GM18951 (cell line): ENCODE results near the gene SESN2.

Experiments used
- POLR2A ChIP-seq: IDR thresholded peaks from 4 replicates; pipeline ENCODE4 v1.6.1; 2011; ENCODE audit warnings: mild to moderate bottlenecking; ENCODE audit not compliant: insufficient read length, insufficient read depth; ENCODE audit errors: extremely low read depth
- in situ Hi-C: fragments of 300-500 bp; cut with MboI; formaldehyde crosslinking; loops from one replicate; pipeline ENCODE4 v1.12.0; 2022; ENCODE audit warnings: low sequenced_read_pairs, mixed read lengths, inconsistent platforms; ENCODE audit not compliant: unreplicated experiment

SESN2 gene

DNA sequence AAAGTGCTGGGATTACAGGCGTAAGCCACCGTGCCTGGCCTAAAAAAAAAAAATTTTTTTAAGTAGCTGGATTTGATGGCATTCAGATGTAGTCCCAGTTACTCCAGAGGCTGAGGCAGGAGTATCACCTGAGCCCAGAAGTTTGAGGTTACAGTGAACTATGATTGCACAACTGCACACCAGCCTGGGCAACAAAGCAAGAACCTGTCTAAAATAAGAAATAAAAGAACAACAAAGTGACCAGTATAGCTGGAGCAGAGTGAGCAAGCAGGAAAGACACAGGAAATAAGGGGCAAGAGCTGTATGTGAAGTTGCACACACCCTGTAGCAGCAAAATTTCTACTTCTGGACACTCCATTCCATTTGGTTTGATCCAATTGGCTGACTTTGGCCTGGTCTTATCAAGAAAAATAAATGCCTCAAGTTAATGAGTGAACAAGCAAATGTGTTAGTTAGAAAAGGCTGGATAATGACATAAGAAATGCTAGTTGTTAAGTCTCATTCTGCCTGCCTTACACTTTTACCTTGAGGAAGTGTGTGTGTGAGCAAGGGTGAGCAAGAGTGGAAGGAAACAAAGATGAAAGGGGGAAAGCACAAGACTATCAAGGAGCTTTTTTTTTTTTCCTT lies 15.5 kb upstream of the SESN2 start:
- no peak for TF ChIP-seq POLR2A
- in situ Hi-C loops = no loop called here

DNA sequence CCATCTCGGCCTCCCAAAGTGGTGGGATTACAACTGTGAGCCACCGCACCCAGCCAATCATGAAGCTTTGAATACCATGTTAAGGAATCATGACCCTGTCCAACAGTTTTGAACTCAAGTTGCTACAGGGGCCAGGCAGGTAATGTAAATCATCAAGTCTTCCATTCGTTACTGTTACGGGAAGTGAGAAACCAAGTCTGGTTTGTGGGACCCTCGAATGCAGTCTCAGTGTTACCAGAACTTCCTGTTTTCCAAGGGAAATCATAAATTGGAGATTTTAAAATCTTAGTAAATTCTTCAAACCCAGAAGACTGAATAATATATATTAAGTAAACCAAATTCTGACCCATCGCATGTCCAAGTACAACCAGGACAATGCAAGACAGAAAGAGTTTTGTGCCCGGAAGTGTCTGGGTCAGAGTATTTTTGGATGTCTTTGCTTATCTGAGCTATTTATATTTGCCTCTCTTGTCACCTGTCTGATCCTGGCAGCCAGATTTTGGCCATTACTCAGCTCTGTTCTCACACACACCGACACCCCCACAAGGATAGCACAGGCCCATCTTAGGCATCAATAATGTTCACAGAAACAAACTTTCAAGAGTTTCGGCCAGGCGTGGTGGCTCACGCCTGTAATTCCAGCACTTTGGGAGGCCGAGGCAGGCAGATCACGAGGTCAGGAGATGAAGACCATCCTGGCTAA lies 14.6 kb upstream of the SESN2 start:
- in situ Hi-C loops = no loop called here
- TF ChIP-seq POLR2A = no peak

DNA sequence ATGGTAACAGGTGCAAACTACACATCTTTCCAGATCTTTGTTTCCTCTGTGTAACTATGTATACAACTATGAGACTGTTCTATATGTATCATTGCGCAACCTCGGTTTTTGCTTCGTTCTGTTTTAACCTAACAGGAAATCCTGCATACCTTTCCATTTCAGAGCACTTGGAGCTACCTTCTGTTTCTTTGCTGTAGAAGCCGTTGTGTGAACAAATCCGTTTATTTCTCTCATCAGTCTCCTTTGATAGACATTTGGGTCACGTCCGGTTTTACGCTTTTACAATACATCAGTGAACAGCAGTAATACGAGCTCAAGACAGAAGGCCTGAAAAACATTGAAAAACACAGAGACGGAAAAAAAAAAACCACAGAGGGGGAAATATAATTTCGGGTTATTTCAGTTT lies 12.9 kb upstream of the SESN2 start:
- in situ Hi-C loops = no loop called here
- TF ChIP-seq POLR2A = no peak

DNA sequence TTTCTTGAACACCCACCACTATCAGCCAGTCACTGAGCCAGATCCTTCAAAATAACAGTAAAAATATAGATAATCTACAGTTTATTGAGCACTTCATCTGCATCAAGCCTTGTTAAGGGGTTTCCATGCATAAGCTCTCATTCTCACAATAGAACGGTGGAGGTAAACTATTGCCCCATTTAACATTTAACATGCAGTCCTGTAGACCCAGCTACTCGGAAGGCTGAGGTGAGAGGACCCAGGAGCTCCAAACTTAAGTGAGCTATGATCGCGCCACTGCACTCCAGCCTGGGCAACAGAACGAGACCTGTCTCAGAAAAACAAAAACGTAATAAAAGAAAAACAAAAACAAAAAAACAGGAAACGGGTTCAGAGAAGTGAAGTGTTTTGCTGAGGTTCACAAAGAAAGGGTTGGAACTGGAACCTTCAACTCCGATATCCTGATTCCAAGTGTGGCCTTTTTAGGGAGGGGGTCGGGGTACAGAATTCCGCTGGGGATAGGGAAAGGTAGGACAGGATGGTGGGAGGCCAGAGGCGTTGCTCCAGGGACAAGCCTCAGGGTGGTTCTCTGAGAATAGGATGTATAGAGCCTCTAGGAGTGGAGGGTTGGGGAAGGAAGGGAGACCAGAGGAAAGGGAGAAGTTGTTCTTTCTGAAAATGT lies 11.6 kb upstream of the SESN2 start:
- in situ Hi-C loops = no loop called here
- no peak for TF ChIP-seq POLR2A

DNA sequence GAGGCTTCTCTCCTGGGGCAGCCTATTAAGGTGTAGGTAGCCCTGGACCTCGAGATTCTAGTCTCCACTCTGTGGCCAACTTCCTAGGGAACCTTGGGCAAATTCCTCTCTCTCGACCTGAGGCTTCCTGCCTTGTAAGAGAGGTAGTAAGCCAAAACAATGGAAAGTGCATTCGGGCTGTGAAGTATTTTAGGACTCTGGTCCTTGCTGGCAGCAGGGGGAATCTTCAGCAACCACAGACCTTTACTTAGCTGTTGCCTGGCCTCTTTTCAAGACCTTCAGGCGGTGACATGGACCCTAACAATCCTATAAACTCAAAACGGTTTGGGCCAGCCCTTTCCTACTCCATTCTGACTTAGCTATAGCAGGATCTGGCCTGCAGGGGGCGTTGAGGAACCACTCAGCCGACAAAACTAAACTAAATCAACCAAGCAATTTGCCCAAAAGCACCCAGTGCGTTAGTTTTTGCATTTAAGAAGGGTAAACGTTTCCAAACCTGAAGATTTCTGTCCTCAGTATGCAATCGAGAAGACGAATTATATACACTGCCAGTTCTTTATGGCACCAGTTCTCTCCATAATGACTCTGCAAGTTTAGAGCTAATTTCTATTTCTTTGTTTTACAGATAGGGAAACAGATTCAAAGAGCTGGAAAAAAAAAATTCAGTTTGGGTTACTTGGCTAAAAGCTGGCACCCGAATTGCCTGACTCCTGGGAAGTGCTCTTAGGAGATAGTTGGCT lies 10.9 kb upstream of the SESN2 start:
- in situ Hi-C loops = no loop called here

DNA sequence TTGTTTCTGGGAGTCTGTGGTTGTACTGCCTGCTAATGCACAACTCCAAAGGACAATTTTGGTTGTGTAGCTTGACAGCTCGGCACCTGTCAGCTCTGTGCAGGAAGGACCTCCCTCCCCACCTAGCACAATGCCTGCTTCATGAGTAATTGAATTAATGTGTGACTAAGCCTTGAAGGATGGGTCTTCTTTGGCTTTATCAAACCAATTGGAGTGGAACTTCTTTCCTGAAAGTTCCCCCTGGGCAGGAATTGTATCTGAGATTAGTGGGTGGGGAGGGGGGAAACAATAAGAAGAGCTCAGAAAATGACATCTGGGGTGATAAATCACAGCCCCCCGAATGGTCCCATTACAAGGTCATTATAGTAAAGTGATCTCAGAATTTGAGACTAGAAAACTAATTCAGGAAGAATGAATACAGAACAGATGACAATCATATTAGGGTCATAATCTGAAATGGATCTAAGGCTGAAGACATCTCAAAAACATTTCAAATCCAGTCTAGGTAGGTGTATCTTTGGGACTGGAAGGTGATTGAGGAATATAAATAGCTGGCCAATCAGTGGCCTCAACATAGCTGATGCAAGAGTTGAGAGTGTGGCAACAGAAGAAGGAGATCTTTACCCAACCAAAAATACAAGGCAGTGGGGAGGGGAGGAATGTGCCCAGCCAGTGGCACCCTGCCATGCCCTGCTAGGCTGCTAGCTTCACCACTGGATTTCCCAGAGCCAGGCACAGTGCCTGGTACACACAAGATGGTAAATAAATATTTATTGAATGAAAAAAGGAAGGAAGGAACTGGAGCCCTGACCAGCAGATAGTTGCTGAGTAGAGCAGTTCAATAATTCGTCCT lies 10.1 kb upstream of the SESN2 start:
- no peak for TF ChIP-seq POLR2A
- in situ Hi-C loops = no loop called here

More for the DNA sequence above, 10.9 kb upstream of the SESN2 start:
- TF ChIP-seq POLR2A = no peak

DNA sequence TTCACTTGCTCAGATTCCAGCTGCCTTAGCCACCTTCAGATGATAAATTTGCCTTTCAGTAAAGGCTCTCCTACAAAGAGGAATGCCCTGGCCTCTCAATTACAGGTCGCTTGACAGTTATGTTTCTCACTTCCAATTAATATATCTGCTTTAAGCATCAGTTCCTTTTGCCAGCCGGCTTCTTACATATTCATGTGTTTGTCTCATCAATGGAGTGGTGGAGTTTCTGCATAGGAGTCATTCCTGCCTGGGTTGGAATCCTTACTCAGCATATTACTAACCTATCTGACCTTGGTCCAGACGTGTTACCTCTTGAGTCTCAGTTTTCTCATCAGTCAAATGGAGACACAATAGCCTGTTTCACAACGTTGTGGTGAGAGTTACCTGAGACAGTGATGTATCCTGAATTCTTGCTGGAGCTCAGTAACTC lies 9.4 kb upstream of the SESN2 start:
- in situ Hi-C loops = no loop called here
- TF ChIP-seq POLR2A = no peak

DNA sequence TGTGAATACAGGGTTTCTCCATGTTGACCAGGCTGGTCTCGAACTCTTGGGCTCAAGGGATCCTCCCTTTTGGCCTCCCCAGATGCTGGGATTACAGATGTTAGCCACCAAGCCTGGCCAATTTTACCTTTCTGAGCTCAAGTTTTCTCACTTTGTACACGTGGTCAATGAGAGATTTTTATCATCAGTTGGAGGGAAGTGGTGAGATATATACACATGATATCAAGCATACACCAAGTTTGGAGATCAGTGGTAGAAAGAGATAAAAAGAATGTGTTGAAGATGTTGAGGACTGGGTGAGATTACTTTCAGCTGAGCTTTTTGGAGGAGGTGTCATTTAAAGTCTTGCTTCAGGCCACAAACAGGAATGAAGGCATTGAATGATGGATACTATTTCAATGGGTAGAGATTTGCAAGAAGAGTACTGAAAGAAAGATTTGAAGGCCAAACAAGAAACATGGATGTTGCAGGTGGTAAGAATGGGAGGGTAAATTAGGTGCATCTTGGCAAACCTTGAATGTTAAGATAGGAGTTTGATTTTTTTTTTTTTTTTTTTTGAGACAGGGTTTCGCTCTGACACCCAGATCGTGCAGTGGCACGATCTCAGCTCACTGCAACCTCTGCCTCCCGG lies 3.0 kb upstream of the SESN2 start:
- no peak for TF ChIP-seq POLR2A
- in situ Hi-C loops = no loop called here

DNA sequence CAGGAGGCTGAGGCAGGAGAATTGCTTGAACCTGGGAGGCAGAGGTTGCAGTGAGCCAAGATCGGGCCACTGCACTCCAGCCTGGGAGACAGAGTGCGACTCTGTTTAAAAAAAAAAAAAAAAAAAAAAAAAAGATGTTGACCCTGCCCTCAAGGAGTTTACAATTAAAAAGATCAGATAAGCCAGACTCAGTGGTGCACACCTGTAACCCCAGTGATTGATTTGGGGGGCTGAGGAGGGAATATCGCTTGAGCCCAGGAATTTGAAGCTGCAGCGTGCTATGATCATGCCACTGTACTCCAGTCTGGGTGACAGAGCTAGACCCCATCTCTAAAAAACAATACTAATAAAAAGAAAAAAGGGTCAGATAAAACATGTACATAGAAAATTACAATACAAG lies 1.6 kb upstream of the SESN2 start:
- no peak for TF ChIP-seq POLR2A
- in situ Hi-C loops = no loop called here

DNA sequence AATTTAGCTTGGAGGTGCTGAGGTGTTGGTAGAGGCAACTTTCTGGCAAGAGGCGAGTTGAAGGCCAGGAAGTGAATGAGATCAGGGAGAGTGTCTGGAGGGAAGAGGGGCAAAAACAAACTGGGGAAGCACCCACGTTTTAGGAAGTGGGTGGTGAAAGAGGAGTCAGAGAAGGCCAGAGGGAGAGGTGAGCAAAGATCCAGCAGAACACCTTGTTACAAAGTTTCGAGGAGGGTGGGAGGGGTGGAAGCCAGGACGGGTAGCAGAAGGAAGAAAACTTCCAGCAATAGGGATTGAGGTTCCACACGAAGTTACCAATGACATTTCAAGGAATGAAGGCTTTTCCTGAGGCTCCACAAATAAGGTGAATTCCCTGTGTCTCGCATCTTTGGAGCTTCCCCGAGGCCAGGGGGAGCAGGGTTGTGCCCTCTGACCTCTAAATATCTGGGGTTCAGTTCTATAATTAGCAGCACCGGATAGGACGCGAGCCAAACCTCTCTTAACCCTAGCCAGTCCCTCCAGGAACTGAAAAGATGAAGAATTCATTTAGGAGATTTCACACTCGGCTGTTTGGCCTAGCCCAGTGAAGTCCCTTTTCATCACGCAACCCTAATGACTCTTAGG lies 578 bp upstream of the SESN2 start:
- in situ Hi-C loops = no loop called here
- TF ChIP-seq POLR2A = no peak

DNA sequence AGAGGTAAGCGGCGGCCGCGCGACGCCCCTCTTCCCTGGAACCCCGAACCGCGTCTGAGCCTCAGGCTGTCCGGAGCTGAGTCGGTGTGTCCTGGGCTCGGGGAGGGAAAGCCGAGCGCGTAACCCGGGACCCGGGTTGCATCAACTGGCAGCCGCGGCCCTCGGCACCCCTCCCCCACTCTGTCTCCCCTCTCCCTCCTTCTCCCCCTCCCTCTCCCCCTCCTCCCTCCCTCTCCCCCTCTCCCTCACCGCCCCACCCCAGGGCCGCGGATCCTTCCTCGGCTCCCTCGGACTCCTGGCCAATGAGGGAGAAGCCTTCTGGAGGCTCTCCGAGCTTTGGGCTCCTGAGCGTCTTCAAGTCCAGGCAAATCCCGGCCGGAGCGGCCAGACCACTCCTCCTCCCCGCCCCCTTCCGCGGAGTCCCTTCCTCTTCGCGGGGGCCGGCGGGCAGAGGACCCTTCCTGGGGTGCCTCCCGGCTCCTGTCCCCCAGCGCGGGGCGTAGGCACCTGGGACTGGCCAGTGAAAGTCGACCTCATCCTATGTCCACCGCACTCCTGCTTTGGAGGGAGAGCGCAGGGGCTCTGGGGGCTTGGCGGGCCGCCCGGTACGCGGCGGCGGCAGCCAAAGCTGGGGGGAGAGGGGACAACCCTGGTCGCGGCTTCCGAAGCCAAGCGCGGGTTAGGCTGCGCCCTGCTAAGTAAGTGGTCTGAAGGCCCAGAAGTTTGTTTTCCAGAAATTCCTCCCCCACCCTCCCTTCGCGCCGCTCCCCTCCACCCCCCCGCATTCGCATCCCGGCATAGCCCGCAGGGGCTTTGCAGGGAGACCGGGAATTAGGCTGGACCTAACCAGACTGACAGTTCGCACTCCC lies 850 bp downstream of the SESN2 start:
- in situ Hi-C loops = no loop called here

More for the DNA sequence above, 850 bp downstream of the SESN2 start:
- TF ChIP-seq POLR2A = no peak
